ENCODE data around the gene FOXJ3. TPM values are rescaled to one million over a fixed set of nuclear protein-coding genes. Genes with fewer than 3 reads are reported as not detected.

FOXJ3 gene
- polyA plus RNA-seq, 1 of the 3 experiments (the other 2 are of a cell fraction) = 16.0 TPM

DNA sequence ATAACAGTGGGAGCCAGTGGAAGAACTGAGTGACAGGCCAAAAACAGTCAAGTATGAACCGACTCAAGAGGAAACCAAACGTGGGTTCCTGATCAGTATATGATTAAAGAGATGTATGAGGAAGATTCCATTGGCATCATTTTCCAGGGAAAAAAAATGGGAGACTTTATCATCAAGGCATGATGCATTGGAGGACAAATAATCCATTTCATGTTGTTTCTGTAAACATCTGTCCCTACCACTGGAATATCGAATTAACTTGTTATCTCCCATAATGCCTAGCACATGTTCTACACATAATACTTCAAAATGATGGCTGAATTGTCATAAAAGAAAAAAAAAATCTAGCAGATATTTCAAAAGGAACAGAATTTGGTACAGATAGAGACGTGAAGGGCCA lies 13.3 kb downstream of the FOXJ3 start:
- ChIA-PET POLR2A (no interaction called here), CTCF (no interaction called here)
- peak overlapping the region in 1 of 2 experiments; percentile 22; a peak in 2 of 4 replicates for H3K27ac ChIP-seq (ENCODE audit: low read depth in 2 of 2, low read length in 1 of 2)
- H2AFZ ChIP-seq (ENCODE audit: low read depth) = no peak overlapping the region
- no peaks in the 10 kb centered on the region for H3K9me3 ChIP-seq
- no peak overlapping the region for H3K9ac ChIP-seq
- H3F3A ChIP-seq (replicated peaks; ENCODE audit: insufficient read depth) = peaks cover 16% of the 10 kb centered on the region
- TF ChIP-seq RAD21 (IDR thresholded peaks at IDR 0.05; ENCODE audit: low read length) (no peak), GATA2 (CRISPR knock-in tag; IDR thresholded peaks at IDR 0.05) (no peak), FOXM1 (IDR thresholded peaks at IDR 0.05; ENCODE audit: low read depth) (no peak)
- TF ChIP-seq, protein P1, sequence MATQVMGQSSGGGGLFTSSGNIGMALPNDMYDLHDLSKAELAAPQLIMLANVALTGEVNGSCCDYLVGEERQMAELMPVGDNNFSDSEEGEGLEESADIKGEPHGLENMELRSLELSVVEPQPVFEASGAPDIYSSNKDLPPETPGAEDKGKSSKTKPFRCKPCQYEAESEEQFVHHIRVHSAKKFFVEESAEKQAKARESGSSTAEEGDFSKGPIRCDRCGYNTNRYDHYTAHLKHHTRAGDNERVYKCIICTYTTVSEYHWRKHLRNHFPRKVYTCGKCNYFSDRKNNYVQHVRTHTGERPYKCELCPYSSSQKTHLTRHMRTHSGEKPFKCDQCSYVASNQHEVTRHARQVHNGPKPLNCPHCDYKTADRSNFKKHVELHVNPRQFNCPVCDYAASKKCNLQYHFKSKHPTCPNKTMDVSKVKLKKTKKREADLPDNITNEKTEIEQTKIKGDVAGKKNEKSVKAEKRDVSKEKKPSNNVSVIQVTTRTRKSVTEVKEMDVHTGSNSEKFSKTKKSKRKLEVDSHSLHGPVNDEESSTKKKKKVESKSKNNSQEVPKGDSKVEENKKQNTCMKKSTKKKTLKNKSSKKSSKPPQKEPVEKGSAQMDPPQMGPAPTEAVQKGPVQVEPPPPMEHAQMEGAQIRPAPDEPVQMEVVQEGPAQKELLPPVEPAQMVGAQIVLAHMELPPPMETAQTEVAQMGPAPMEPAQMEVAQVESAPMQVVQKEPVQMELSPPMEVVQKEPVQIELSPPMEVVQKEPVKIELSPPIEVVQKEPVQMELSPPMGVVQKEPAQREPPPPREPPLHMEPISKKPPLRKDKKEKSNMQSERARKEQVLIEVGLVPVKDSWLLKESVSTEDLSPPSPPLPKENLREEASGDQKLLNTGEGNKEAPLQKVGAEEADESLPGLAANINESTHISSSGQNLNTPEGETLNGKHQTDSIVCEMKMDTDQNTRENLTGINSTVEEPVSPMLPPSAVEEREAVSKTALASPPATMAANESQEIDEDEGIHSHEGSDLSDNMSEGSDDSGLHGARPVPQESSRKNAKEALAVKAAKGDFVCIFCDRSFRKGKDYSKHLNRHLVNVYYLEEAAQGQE (IDR thresholded peaks at IDR 0.05; ENCODE audit: low read depth, low read length) = no peak
- TF ChIP-seq, protein P2, sequence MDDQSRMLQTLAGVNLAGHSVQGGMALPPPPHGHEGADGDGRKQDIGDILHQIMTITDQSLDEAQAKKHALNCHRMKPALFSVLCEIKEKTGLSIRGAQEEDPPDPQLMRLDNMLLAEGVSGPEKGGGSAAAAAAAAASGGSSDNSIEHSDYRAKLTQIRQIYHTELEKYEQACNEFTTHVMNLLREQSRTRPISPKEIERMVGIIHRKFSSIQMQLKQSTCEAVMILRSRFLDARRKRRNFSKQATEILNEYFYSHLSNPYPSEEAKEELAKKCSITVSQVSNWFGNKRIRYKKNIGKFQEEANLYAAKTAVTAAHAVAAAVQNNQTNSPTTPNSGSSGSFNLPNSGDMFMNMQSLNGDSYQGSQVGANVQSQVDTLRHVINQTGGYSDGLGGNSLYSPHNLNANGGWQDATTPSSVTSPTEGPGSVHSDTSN (IDR thresholded peaks at IDR 0.05) = no peak
- H3K27me3 ChIP-seq (ENCODE audit: insufficient read depth) = no peaks in the 10 kb centered on the region
- no peak overlapping the region for H3K4me3 ChIP-seq (ENCODE audit: low read depth in 2 of 2, low read length in 1 of 2)
- no peaks in the 10 kb centered on the region for H3K9me2 ChIP-seq
- H3K4me1 ChIP-seq (ENCODE audit: control insufficient read depth in 1 of 2, insufficient read depth in 2 of 2, low read depth in 1 of 2, low read length in 1 of 2) = peaks cover 9 to 39% of the 10 kb centered on the region in 2 experiments; a peak in 2 of 4 replicates
- no peak overlapping the region for H3K4me2 ChIP-seq
- peaks cover 96% of the 10 kb centered on the region for H3K79me2 ChIP-seq (ENCODE audit: insufficient read depth)
- peaks cover 94% of the 10 kb centered on the region for H4K20me1 ChIP-seq (ENCODE audit: insufficient read depth)
- DNase-seq = no peak
- WGBS (ENCODE audit: low lambda C conversion rate) = 72% methylated on average over 4 of the region's 4 CpGs
- H3K36me3 ChIP-seq (replicated peaks in 1 of 2; ENCODE audit: control insufficient read depth in 1 of 2, insufficient read depth in 2 of 2, low read length in 1 of 2) = peaks cover 0 to 2% of the 10 kb centered on the region in 2 experiments

DNA sequence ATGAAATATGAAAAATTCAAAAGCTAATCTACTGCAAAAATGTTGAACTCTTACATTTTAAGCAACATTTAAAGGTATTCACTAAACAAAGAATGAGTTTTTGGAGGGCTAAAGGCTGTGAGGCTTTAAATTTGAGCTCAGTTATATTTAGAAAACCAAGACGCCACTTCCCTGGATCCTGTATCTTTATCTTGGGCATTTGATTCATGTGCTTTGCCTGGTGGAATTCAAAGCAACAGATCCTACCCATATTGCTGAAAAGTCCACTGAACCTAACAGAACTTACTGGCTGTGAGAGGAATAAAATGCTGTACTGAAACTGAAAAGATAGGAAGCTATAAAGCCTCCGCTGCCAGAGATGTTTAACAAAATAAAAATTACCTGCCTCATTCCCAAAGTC lies 14.3 kb downstream of the FOXJ3 start:
- H3K27ac ChIP-seq (ENCODE audit: low read depth in 2 of 2, low read length in 1 of 2) = no peak overlapping the region
- H3K9me3 ChIP-seq = no peaks in the 10 kb centered on the region
- H3K4me3 ChIP-seq (ENCODE audit: low read depth in 2 of 2, low read length in 1 of 2) = no peak overlapping the region
- no peaks in the 10 kb centered on the region for H3K9me2 ChIP-seq
- TF ChIP-seq, protein P2 (IDR thresholded peaks at IDR 0.05) = no peak
- TF ChIP-seq FOXM1 (IDR thresholded peaks at IDR 0.05; ENCODE audit: low read depth) = no peak
- no peak for TF ChIP-seq FOXJ3 (CRISPR knock-in tag; IDR thresholded peaks at IDR 0.05)
- TF ChIP-seq, protein P3, sequence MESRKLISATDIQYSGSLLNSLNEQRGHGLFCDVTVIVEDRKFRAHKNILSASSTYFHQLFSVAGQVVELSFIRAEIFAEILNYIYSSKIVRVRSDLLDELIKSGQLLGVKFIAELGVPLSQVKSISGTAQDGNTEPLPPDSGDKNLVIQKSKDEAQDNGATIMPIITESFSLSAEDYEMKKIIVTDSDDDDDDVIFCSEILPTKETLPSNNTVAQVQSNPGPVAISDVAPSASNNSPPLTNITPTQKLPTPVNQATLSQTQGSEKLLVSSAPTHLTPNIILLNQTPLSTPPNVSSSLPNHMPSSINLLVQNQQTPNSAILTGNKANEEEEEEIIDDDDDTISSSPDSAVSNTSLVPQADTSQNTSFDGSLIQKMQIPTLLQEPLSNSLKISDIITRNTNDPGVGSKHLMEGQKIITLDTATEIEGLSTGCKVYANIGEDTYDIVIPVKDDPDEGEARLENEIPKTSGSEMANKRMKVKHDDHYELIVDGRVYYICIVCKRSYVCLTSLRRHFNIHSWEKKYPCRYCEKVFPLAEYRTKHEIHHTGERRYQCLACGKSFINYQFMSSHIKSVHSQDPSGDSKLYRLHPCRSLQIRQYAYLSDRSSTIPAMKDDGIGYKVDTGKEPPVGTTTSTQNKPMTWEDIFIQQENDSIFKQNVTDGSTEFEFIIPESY (IDR thresholded peaks at IDR 0.05; ENCODE audit: borderline replicate concordance, low read depth) = no peak
- TF ChIP-seq SIN3A (IDR thresholded peaks at IDR 0.05; ENCODE audit: borderline replicate concordance, low read depth, low read length) = no peak
- TF ChIP-seq, protein P4, sequence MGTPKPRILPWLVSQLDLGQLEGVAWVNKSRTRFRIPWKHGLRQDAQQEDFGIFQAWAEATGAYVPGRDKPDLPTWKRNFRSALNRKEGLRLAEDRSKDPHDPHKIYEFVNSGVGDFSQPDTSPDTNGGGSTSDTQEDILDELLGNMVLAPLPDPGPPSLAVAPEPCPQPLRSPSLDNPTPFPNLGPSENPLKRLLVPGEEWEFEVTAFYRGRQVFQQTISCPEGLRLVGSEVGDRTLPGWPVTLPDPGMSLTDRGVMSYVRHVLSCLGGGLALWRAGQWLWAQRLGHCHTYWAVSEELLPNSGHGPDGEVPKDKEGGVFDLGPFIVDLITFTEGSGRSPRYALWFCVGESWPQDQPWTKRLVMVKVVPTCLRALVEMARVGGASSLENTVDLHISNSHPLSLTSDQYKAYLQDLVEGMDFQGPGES (IDR thresholded peaks at IDR 0.05; ENCODE audit: low read depth, low read length) = no peak
- no peak for TF ChIP-seq GABPA (IDR thresholded peaks at IDR 0.05; ENCODE audit: low read depth)
- TF ChIP-seq SMC3 (IDR thresholded peaks at IDR 0.05; ENCODE audit: low read depth, low read length) = no peak
- TF ChIP-seq, protein P5, sequence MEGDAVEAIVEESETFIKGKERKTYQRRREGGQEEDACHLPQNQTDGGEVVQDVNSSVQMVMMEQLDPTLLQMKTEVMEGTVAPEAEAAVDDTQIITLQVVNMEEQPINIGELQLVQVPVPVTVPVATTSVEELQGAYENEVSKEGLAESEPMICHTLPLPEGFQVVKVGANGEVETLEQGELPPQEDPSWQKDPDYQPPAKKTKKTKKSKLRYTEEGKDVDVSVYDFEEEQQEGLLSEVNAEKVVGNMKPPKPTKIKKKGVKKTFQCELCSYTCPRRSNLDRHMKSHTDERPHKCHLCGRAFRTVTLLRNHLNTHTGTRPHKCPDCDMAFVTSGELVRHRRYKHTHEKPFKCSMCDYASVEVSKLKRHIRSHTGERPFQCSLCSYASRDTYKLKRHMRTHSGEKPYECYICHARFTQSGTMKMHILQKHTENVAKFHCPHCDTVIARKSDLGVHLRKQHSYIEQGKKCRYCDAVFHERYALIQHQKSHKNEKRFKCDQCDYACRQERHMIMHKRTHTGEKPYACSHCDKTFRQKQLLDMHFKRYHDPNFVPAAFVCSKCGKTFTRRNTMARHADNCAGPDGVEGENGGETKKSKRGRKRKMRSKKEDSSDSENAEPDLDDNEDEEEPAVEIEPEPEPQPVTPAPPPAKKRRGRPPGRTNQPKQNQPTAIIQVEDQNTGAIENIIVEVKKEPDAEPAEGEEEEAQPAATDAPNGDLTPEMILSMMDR (IDR thresholded peaks at IDR 0.05) = no peak
- no peak for DNase-seq
- WGBS (ENCODE audit: low lambda C conversion rate) = 90% methylated on average over 2 of the region's 2 CpGs
- H3K79me2 ChIP-seq (ENCODE audit: insufficient read depth) = peaks cover 96% of the 10 kb centered on the region
- POLR2A ChIA-PET = no interaction called here
- H3K9ac ChIP-seq = no peak overlapping the region
- peaks cover 9 to 39% of the 10 kb centered on the region in 2 experiments; a peak in 2 of 4 replicates for H3K4me1 ChIP-seq (ENCODE audit: control insufficient read depth in 1 of 2, insufficient read depth in 2 of 2, low read depth in 1 of 2, low read length in 1 of 2)
- peaks cover 0 to 2% of the 10 kb centered on the region in 2 experiments for H3K36me3 ChIP-seq (replicated peaks in 1 of 2; ENCODE audit: control insufficient read depth in 1 of 2, insufficient read depth in 2 of 2, low read length in 1 of 2)
- no peak overlapping the region for H2AFZ ChIP-seq (ENCODE audit: low read depth)
- H3F3A ChIP-seq (replicated peaks; ENCODE audit: insufficient read depth) = peaks cover 16% of the 10 kb centered on the region
- CTCF ChIA-PET = interaction anchor here (2.2 kb wide), 1 partner anchor 147 kb away, joined by 7 read pairs; no protein-coding TSS in a partner anchor
- peaks cover 93% of the 10 kb centered on the region for H4K20me1 ChIP-seq (ENCODE audit: insufficient read depth)
- H3K27me3 ChIP-seq (ENCODE audit: insufficient read depth) = no peaks in the 10 kb centered on the region
- no peak overlapping the region for H3K4me2 ChIP-seq
